HG03175 (cell line): ENCODE results near the gene TCOF1.

Experiments used
- ATAC-seq: cut with Tn5 transposase; IDR thresholded peaks from one replicate; pipeline ENCODE4 v1.9.1; 2021; ENCODE audit warnings: mild to moderate bottlenecking, moderate library complexity; ENCODE audit not compliant: unreplicated experiment

The TCOF1 gene

DNA sequence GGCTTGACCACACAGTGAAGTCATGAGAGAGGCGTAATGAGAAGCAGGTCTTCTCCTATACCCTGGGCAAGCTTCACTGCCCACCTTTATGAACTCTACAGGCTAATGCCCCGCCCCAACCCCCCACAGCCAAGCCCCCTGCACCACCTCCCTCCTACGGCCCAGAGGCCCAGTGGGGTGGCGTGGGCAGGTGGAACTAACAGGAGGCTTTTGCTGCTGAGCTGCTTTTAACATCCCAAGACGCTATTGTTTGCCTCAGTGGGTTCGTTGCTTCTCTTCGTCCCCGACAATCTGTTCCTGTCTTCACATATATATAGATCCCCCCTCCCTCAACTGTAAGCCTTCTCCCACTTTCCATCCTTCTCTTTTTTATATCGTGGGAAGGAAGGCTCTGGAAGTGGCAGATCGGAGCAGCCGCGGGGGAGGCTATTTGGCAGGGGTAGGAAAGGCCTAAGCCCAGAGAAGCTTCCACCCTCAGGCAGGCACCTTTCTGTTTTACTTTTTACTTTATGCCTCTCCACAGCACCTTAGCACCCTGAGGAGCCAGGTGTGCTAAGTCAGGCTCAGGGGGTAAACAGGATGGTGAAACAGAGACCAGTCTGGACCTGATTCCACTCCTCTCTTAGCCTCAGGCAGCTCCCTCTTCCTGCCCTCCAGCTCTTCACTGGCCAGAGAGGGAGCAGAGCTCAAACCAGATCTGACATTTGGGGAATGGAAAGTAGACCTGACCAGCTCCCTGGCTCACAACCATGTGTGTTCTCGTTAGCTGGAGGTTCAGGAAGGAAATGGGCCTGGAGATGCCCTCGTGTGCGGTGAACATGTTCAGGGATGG is 28.7 kb downstream of the TCOF1 start:
- ATAC-seq: no peak

DNA sequence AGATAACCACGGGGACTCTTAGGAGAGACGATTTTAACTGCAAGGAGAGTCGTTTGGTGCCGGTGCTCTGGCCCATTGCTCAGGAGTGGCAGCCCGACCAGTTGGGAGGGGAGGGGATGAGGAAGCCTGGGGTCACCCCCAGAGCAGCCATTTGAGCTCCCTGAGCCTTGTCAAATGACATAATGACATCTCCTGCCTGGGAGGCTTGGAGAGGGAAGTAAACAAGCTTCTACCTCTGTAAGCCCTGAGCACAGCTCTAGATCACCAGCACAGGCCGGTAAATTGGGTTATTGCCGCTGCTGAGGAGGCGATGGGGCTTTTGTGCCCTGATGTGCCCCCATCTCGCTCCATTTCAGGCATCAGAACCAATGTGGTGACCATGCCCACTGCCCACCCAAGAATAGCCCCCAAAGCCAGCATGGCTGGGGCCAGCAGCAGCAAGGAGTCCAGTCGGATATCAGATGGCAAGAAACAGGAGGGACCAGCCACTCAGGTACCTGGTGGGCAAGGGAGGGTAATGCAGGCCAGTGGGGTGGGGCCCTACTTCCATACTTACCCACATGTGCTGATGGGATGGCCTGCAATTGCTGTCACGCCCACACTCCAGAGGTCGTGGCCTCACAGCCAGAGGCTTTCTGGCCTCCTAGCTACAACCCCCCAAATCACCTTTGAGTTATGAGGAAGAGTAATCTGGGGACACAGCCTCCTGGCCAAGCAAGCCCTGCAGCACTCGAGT is 32.2 kb downstream of the TCOF1 start:
- no peak for ATAC-seq

DNA sequence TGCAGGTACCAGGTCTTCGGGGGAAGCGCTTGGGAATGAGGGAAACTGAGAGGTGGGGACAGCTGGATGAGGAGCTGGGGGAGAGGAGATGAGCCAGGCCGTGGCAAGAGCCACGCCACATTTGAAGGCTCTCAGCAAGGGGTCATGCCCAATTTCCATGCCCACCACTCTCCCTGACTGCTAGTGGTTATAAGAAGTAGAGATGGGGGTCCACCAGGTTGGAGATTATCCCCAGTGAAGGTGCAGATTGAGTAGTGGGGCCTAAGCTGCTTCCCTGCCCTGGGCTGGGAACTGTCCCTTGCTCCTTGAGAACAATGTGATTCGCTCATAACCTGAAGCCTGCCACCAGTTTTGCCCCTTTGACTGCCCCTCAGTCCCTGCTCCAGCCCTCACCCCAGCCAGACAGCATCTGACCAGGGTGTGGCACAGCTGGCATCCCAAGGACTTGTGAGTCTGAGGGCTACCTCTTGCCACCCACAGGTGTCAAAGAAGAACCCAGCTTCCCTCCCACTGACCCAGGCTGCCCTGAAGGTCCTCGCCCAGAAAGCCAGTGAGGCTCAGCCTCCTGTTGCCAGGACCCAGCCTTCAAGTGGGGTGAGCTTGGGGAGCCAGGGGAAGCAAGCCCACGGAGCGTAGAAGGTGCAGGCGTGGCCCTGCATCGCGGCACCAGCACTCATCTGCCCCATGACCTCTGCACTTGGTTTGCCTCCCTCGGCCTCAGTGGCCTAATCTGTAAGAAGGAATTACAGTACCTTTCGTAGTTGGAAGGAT is 33.8 kb downstream of the TCOF1 start:
- no peak for ATAC-seq

DNA sequence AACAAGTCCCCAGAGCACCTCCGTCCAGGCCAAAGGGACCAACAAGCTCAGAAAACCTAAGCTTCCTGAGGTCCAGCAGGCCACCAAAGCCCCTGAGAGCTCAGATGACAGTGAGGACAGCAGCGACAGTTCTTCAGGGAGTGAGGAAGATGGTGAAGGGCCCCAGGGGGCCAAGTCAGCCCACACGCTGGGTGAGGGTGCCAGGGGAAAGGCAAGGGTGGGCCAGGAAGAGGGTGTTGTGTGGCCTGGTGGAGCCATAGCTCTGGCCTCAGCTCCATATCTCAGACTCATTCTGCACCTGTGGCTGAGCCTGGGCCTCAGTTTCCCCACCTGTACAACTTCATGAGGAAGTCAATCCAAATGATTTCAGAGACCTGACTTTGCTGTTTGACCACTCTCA is 34.5 kb downstream of the TCOF1 start:
- no peak for ATAC-seq

DNA sequence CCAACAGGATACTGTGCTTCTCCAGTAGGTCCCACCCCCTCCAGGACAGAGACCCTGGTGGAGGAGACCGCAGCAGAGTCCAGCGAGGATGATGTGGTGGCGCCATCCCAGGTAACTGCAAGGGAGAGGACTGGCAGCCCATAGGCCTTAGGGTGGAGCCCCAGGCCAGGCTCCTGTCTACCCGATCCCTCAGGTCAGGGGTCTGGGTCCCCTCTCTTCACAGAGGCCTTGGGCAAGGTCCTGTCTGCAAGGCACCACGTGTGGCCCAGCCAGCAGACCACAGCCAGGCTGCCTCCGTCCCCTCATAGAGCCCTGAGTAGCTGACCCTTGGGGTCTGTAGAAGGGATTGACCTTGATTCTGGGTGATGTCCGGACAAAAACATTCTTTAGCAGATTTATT is 35.2 kb downstream of the TCOF1 start:
- ATAC-seq: no peak

DNA sequence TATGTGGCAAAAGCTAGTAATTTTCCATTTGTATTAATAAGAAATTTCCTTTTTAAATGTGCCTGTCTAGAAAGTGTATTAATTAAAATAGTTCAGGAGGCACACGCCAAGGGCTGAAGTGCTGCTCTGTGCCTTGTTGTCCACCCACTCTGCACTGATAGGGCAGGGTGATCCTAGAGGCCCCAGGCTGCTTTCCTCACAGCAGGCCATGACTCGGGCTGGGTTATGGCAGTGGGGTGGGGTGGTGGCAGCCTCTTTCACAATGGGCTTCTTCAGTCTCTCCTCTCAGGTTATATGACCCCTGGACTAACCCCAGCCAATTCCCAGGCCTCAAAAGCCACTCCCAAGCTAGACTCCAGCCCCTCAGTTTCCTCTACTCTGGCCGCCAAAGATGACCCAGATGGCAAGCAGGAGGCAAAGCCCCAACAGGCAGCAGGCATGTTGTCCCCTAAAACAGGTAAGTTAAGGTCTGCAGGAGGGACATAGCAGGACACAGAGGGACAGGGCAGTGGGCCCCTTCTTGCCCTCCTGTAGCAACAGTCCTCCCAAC is 35.7 kb downstream of the TCOF1 start:
- no peak for ATAC-seq

DNA sequence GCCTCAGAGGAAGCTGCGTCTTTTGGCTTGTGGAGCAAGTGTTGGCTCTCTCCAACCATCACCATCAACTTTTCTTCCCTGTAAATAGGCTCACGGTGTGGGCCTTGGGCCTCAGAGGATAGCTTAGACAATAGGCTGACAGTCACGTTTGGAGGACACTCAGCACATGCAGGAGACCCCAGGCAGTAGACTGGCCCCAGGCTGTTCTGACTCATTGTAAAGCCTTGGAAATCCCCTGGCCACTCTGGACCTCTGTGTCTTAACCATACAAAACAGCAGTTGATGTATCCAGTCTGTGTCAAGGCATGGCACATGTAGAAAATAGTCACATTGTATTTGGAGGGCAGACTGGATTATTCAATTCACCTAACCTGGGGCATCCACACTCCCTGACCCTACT is 36.6 kb downstream of the TCOF1 start:
- no peak for ATAC-seq

DNA sequence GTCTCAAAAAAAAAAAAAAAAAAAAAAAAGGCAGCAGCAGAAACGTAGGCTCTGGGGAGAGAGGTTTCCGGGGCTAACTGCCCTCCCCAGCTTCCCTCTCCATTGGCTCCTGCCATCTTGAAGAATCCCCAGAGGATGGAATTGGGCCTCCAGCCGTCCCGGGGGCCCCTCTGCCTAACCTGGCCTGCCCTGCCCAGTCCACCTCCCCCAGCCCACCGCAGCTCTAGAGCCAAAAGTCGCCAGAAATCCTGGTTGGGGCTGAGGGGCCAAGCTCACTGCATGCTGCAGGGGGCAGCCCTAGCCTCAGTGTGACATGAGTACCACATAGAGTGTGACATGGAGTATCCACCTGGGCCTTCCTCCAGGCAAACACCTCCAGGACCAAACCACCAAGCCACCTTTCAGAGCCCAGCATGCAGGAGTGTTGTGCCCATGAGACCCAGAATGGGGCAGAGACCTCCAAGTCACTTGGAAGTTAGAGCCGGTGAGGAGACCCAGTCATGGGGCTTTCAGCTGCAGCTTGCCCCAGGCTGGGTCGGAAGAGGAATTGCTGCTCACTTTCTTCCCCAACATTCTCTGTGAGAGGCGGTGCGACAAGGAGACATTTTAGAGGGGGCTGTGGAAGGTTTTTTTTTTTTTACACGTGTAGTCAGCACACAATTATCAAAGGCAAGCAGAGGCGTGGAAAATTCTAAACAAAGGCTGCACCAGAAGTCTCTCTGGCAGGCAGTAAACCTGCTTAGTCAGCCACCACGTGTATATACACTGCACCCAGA is 37.6 kb downstream of the TCOF1 start:
- no peak for ATAC-seq

DNA sequence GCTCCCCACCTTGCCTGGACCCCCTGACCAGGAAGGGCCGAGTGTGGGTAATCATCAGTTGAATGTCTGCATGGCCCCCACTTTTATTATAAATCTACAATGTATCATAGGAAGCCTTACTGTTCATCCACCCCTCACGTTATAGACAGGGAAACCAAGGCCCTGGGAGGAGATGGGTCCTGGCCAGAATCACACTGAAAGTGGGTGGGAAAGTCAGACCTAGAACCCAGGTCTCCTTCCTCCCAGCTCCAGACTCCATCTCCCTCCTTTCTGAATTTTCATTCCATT is 38.1 kb downstream of the TCOF1 start:
- ATAC-seq: no peak

DNA sequence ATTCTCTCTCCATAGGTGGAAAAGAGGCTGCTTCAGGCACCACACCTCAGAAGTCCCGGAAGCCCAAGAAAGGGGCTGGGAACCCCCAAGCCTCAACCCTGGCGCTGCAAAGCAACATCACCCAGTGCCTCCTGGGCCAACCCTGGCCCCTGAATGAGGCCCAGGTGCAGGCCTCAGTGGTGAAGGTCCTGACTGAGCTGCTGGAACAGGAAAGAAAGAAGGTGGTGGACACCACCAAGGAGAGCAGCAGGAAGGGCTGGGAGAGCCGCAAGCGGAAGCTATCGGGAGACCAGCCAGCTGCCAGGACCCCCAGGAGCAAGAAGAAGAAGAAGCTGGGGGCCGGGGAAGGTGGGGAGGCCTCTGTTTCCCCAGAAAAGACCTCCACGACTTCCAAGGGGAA is 38.8 kb downstream of the TCOF1 start:
- no peak for ATAC-seq

DNA sequence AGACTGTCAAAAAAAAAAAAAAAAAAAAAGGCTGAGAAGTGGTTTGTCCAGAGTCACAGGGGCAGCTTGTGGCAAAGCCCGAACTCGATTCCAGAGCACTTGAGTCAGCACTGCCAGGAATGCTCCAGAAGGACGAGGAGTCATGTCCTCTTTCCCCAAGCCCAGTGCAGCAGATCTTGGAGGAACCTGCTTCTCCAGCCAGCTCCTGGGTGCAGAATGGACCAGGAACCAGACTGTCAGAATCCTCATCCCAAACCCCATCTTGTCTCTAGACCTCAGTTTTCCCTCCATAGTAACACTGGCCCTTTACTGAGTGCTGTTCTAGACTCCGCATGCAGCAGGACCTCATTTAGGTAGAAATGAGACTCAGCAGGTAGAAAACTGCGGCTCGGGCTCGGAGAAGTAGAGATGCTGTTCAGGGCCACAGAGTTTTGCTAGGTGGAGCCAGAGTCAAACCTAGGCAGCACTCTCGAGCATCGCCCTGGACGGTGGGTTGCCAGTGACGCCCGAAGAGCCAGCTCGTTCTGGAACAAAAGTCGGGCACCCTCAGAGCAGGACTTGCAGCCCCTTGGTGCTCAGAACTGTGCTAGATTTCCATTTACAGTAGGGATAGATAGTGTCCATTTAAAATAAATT is 39.8 kb downstream of the TCOF1 start:
- no peak for ATAC-seq

DNA sequence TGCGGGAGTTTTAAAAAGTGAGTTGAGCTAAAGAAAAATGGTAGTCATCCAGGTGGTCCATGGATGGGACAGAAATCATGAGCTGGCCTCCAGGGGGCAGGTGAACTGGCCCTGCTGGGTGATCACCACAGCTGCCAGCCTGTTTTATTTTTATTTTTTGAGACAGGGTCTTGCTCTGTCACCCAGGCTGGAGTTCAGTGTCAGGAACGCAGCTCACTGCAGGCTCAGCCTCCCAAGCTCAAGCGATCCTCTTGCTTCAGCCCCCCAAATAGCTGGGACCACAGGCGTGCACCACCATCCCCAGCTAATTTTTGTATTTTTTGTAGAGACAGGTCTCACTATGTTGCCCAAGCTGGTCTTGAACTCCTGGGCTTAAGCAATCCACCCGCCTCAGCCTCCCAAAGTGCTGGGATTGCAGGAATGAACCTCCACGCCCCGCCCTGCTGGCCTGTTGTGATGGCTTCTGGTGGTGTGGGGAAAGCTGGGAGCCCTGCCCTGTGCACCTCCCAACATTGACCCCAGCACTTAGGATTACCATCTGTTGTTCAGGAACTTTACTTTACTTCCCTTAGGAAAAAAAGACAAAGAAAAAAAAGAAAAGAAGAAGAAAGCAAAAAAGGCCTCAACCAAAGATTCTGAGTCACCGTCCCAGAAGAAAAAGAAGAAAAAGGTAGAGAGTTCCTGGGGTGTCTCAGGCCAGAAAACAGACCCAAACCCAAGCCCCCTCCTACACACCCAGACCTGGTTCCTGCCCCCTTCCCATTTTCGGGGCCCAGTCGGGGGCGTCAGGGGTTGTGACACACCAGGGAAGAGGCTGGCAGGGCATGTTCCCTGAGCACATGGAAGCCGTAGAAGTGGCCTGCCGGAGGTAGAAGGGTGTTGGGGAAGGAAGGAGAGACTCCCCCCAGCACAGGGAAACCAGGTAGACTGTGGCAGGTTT is 40.6 kb downstream of the TCOF1 start:
- peak; percentile 4 for ATAC-seq

DNA sequence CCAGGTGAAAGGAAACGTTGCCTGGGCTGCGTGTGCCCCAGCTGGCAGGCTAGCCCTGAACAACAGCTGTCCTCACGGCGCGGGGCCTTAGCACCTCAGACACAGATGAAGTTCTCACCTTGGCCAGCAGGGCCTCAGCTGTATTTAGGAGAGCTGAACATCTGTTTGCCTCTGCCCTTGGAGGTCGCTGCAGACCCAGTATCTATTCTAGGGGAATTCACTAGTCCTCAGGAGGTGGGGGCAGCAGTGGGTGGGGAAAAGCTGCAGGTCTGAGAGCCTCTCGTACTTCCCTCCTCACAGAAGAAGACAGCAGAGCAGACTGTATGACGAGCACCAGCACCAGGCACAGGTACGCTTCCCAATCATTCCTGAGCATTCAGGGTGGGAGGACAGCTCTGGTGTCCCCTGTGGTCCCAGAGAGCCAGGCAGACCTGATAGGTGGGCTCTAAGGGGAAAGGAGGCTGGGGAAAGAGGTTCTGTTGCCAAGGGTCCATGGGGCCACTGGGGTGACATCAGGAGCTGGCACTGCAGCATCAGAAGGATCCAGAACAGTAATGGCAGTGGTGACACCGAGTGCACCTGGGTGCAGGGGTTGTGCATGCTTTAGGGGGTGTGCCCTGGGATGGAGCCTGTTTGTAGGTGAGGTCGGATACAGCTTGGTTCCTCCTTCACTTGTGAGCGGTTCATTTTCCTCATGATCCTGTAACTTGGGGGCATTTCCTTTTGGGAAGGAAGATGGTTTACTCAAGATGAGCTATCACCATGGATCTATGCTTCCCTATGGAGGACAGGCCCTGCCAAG is 41.4 kb downstream of the TCOF1 start:
- peak; percentile 59 for ATAC-seq

DNA sequence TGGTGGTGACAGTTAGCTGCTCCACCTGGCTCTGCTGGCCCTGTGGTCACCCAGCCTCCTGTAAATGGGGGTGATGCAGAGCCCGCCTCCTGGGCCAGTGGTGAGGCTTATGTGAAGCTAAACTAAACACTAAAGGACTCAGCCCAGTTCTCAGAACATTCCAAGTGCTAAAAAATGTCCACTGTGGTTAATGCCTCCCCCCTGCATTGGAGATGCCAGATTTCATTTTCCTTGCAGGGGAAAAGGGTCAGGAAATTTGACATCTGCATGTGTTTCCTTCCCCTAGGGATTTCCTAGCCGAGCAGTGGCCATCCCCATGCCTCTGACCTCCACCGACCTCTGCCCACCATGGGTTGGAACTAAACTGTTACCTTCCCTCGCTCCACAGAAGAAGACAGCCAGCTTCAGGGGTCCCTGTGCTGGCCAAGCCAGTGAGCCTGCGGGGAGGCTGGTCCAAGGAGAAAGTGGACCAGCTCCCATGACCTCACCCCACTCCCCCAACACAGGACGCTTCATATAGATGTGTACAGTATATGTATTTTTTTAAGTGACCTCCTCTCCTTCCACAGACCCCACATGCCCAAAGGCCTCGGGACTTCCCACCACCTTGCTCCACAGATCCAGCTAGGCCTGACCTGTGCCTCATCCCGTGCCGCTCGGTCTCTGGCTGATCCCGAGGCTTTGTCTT is 42.2 kb downstream of the TCOF1 start:
- no peak for ATAC-seq

DNA sequence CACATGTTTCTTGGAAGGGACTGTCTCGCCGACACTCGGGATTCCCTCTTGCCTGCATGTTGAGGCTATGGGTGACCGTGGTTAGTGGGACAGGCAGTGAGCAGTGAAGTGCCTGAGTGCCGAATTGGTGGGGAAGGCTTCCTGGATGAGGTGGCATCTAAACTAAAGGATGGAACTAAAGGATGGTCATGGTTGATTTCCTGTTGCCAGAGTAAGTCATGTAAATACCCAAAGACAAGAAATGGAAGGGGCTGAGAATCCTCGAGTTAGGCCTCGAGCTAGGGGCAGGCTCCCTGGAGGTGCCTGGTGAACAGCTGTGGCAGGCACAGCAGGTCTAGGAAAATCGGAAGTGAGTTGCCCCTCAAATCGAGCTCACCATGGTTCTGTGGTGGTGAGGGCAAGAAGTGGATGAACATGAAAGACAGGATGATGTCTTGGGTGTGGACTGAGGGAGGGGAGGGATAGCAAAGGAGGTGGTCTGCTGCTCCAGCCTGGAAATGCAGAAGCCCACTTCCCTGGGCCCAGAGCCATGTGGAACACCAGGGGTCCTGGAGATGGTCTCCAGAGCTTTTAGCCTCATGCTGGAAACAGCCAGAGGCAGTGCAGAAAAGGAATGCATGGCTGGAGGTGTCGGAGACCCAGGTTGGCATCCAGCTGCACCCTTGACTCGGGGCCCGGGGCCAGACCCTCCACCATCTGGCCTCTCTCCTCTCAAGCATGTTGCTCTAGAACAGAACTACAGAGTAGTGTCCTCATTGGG is 43.0 kb downstream of the TCOF1 start:
- ATAC-seq: no peak

DNA sequence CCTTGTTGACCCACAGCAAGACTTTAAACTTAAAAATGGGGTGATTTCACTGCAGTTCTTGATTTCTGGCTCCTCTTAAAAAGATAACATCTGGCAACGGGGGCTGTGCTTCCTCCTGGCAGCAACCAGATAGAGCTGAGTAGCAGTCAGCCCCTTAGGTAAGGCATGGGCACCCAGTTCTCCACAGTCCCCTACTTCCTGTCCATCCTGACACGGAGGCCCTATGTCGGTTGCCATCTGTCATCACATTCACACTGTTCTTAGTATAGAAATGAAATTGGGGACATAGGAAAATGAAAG is 43.5 kb downstream of the TCOF1 start:
- no peak for ATAC-seq
